Stimulated activated CD4-positive, alpha-beta T cell treated with anti-CD3 and anti-CD28 coated beads, Interleukin-4, amount 100 ng/mL, for 1 hour (primary cell): ENCODE data around the gene FANCB.

Experiments used
- DNase-seq: peaks from one replicate; pipeline ENCODE4 v3.0.0-alpha.2; 2020

FANCB gene

DNA sequence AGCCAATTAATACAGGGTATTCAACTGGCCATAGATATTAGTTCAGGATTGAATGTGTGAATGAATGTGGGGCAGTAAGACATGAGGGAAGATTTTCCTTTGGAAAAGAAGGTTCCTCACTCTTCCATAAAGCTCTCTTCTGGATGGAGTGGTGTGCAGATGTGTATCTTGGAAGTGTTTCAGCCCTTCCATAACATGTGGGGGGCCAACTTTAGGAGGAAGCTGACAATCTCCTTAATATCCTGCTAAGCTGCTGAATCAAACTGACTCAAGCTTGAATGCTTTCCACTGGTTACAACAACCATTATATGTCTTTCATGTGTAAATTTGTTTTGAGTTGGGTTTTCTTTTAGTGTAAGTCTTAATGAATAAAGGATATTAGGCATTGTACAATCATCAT is 40.3 kb downstream of the FANCB start:
- no peak for DNase-seq

DNA sequence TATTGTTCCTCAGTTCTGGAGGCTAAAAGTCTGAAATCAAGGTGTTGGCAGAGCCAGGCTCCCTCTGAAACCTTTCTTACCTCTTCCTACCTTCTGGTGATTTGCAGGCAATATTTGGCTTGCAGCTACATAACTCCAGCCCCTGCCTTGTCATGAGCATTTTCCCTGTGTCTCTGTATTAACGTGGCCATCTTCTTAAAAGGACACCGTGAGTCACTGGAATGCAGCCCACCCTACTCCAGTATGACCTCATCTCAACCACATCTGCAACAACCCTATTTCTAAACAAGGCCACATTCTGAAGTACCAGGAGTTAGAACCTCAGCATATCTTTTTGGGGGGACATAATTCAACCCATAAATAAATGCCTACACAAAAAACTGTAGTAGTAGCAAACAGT is 40.7 kb downstream of the FANCB start:
- no peak for DNase-seq

GRCh38 chrX:14829643-14830042 is 43.2 kb downstream of the FANCB start:
- DNase-seq = no peak

DNA sequence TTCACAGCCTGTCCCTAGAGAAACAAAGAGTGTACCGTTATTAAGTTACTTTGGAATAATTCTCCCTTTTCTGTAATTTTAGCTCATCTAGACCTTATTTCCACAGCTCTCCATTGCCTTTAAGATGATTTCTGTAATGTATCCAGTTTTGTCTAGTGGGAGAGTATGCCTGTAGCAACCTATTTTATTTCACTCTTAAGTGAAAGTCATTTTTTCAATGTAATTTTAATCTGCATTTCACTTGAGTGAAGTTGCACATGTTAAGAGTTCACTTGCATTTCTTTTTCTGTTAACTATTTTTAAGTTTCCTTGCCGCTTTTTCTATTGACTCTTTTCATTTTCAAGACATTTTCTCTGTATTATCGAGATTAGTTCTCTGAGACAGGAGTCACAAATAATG is 46.5 kb downstream of the FANCB start:
- DNase-seq = no peak

DNA sequence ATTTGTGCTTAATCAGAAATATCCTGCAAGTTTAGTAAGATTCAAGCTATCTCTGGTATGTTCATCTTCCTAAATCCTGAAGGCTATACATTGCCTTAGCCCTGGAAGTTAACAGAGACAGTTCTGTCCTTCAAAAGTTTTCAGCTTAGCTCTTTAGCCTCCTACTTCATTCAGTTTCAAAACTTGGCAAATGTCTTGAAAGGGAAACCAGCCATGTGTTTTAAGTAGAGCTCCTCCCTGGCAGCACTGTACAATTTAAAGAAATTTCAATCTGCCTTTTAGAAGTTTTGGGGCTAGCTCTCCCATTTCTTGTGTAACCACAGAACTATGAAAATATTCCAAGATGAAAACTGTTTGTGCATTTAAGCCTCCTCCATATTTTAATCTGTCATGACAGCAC is 47.0 kb downstream of the FANCB start:
- no peak for DNase-seq

DNA sequence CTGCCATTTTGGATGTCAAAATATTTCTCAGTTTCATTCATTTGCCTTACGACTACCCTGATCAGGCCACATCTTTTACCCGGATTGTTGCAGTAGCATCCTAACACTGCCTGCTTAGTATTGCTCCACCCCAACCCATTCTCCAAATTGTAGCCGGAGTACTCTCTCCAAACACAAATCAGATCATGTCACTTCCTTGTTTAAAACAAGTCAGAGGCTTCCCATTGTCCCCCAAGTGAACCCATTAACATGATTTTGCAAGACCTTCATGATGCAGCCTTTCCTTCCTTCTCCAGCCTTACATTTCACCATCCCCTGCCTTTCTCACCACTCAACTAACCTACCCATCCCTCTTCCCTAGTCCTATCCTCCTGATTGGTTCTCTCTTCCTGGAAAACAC is 53.1 kb downstream of the FANCB start:
- no peak for DNase-seq

DNA sequence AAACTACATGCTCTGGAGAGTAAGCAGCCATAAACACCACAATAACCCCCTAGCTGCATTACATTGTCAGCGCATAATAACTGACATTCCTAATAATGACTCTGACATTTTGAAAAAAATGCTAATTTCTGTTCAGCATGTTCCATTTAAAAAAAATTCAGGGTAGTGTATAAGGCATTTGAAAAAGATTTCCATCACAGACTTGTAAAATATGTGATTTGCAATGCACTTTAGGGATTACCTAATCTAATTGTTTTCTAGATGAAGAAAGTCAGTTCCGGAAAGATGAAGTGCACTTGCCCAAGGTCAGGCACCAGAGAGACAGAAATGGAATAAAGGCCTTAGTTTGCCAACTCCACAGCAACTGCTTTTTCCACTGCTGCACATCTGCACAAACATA is 55.3 kb downstream of the FANCB start:
- DNase-seq = no peak

- no peak for DNase-seq
Observed at GRCh38 chrX:14802943-14803710, 69.7 kb downstream of the FANCB start.

DNA sequence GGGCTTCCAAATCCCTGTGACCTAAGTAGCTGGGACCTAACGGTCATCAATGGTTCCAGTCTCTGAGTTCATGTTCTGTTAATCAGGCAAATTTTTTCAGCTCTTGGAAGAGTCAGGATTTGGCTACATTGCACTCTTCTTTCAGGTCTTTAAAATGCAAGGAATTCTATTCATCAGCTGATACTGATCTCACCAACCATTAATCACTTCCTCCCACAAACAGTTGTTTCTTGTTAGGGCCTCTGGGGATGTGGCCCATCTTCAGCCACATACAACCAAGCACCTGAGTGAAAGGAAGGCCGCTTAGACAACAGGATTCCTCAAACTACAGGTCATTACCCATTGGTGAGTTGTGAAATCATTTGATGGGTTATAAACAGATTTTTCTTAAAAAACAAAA is 71.7 kb downstream of the FANCB start:
- DNase-seq = no peak

DNA sequence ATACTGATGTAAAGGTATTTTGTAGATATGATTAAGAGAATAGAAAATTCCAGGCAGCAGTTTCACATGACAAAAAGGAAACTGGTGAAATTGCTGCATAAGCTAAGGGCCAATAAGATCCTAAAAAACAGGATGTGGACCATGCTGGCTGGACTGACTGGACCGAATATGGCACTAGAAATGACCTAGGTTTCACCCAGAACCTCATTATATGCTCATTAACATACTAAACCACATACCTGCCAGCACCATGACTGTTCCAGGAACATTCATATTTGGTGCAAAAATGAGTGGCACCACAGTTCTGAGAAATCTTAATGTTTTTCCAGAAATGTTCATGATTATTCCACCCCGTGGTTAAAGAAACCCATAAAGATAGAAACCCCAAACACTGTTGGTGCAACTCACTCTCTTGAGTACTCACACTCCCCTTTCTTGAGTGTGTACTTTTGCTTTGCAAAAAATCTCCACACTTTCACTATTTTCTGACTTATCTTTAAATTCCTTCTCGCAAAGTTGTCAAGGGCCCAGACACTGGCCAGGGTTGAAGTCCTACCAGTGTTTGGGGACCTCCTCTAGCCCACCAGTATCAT is 74.0 kb downstream of the FANCB start:
- no peak for DNase-seq
